Head of caudate nucleus (tissue), 42 donors: ENCODE measurements around the gene SNAPC3.
"Not testable (repeated sequence)": the region's sequence is repeated elsewhere in the genome, so short reads cannot be mapped to it uniquely, and the experiment has no call there.

Source experiments
- DNase-seq, 42 donors: peaks; one replicate each; pipeline versions ENCODE4 v3.0.0 to v3.0.0-alpha.2; 2020 to 2021; ENCODE audit warnings: mixed read lengths in 7 of 42
- intact Hi-C: fragments of 100-400 bp; cut with DNase I; formaldehyde crosslinking; loops from one replicate; pipeline ENCODE4 v1.15.0; 2022

Gene SNAPC3

DNA sequence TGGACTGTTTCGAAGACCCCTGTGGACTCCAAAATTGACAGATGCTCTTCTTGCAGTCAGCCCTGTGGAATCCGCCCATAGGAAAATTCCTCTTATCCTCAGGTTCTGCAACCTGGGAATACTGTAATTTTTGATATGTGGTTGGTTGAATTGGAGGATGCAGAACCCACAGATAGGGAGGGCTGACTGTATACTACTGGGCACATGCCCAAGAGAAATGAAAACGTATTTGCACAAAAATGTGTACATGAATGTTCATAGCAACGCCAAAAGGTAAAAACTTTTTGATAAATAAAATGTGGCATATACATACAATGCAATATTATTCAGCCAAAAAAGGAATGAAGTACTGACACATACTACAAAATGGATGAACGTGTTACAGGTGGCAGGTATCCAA is 1.9 kb upstream of the SNAPC3 start:
- intact Hi-C loops = loop anchor here (5.0 to 10.0 kb wide), 3 partner anchors 87 to 146 kb away; partner anchors contain the start of gene TTC39B
- DNase-seq = no peak

DNA sequence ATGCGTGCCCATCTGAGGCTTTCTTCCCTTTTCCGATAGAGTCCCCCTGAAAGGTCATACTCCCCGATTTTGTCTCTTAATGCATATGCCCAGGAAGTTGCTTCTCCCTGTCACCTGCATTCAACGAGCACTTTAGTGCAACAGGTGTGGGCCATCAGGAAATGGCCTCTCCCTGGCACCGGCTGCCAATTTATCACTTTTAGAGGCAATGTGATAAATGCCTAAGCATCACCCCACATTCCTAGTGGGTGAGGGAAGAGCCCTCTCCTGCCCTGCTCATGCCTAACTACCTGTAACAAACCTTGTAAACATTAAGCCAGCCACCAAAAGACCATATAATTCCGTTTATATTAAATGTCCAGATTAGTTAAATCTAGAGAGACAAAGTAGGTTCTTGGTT is 1.1 kb upstream of the SNAPC3 start:
- intact Hi-C loops = loop anchor here (5.0 to 10.0 kb wide), 3 partner anchors 86 to 147 kb away; partner anchors contain the start of gene TTC39B
- no peak for DNase-seq

DNA sequence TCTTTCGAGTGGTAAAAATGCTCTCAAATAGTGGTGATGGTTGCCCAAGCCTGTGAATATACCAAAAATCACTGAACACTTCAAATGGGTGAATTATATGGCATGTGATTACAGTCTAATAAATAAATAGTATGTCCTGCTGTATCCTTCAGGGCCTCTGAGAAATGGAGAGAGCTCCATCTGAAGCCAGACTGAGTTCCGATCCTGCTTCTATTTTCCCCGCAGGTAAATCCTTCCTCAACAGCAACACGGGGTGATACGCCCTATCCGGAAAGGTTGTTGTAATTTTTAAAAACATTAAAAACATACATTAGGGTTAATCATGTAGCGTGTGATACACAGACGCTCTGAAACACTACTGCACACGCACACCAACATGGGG is 695 bp upstream of the SNAPC3 start:
- intact Hi-C loops = loop anchor here (5.0 to 10.0 kb wide), 3 partner anchors 85 to 147 kb away; partner anchors contain the start of gene TTC39B
- peak in 2 of 42 donors; percentile 3 for DNase-seq

DNA sequence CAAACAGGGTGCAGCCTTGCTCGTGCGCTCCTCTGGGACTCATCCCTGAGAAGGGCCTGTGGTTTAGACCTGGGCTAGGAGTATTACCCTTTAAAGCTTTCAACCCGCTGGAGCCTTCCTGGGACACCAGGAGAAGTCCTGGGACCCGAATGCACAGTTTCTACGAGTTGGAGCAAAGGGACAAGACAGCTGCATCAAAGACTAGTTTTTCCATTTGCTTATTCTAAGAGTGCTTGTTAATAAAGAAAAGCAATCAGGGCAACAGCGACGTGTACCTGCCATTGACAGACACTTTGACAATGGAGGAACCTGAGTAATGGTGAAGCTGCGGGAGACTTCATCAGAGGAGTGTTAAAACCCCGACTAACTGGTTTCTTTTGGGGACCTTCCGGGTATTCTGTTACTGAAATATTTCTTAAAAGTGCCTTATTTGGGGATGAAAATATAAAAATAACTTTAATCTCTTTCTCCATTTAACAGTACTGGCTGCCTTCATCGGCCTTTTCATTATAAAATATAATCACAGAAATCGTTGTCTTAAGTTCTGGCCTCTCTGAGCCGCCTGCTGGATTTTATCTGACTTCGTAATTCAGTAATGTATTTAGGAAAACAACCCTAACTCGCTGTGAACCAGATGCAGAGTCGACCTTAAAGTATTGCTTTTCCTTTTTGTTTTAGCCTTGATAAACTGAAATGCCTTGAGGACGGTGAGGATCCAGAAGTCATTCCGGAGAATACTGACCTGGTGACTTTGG is 732 bp downstream of the SNAPC3 start:
- intact Hi-C loops = loop anchor here (5.0 to 10.0 kb wide), 3 partner anchors 84 to 149 kb away; partner anchors contain the start of gene TTC39B
- DNase-seq = no peak

DNA sequence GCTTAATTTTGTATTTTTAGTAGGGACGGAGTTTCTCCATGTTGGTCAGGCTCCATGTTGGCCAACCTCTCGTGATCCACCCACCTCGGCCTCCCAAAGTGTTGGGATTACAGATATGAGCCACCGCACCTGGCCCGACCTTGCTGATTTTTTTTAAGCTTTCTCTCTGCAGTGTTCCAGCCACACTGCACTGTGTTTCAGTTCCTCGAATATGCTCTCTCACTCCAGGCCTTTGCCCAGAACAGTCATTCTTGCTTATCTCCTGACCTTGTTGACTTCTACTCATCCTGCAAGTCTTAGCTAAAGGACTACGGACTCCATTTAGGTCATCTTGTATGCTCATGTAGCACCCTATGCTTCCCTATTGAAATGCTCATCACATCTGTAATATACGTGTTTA is 3.3 kb downstream of the SNAPC3 start:
- intact Hi-C loops = loop anchor here (10.0 kb wide), 2 partner anchors 121 to 151 kb away; partner anchors contain the start of gene TTC39B
- DNase-seq = no peak

DNA sequence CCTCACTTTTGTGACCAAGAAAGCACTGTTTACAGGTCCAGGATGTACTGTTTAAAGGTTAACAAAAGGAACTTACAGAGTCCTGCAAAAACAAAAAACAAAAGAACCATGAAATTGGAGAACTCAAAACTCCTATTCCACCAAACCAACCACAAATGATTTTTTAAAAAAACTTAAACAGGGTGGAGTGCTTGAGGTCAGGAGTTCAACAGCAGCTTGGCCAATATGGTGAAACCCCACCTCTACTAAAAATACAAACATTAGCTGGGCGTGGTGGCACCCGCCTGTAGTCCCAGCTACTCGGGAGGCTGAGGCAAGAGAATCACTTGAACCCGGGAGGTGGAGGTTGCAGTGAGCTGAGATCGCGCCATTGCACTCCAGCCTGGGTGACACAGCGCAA is 5.0 kb downstream of the SNAPC3 start:
- not testable (repeated sequence) for DNase-seq
- intact Hi-C loops = loop anchor here (10.0 kb wide), 2 partner anchors 123 to 153 kb away; partner anchors contain the start of gene TTC39B

DNA sequence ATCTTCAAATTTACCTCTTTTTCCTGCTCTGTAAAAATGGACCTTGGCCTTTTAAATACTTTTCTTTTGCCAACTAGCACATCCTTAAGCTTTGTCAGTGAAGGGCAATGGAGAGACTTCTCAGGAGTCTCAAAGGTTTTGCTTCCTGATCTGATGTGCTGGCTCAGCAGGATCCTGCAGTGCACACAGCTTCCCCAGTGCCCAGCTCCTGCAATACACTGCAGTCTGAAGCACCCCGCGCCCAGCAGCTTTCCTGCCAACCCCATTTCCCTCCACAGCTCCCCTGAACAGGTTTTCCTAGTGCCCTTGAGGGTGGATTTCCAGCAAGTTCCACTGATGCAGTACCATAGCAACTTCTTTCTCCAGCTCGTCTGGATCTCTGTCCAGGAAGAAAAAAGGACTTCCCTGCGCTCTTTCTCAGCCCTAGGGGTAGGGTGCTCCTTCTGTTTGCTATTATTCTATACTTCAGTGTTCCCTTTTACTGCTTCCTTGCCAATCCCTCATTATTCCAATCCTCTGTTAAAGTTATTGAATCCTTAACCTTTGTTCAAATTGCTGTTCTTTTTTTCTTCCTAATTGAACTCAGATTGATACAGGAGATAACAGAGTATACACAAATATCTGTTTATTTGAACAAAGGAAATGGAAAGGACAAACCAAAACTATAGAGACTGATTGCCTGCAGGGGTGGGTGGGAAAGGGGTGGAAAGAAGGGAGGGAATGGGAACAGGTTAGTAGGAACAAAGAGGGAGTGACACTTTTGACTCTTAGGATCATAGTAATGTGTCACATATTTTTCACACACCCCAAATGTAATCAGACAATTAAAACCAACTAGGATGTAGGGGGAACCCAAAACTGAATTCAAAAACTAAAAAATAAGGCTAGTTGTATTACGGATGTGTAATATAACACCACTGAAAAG is 8.5 kb downstream of the SNAPC3 start:
- intact Hi-C loops = no loop called here
- peak in 22 of 42 donors; percentile 11 to 61 (median 24) for DNase-seq

DNA sequence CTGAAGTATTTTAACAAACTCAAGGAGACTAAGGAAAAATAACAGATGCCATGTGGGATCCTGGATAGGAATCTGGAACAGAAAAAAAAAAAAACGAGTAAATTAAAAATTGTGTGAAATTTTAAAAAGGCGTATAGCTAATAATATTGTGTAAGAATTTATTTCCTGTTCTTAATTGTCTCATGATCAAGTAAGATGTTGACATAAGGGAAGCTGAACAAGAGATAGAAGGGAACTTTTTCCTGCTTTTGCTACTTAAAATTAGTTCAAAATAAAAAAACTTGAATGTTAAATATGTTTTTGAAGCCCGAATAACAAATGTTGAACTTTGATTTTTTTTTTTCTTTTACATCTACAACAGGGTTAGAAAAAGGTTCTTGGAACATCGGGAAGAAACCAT is 10.5 kb downstream of the SNAPC3 start:
- intact Hi-C loops = no loop called here
- no peak for DNase-seq

DNA sequence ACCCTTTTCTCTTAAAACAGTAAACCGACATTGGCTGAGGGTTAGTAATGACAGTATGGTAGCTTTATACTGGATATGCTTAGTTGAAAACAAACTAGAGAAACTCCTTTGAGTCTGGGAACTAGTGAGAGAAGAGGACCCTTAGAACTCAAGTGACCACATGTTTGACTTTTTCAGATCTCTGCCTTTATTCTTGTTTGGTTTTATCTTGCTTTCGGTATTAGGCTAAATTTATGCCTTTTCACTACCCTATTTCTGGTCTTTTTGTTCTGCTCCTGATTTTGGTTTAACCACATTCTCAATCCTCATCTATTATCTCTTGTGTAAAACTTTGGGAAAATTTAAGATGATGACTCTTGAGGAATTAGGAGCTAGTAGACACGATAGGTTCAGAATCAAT is 11.0 kb downstream of the SNAPC3 start:
- intact Hi-C loops = no loop called here
- DNase-seq = no peak

DNA sequence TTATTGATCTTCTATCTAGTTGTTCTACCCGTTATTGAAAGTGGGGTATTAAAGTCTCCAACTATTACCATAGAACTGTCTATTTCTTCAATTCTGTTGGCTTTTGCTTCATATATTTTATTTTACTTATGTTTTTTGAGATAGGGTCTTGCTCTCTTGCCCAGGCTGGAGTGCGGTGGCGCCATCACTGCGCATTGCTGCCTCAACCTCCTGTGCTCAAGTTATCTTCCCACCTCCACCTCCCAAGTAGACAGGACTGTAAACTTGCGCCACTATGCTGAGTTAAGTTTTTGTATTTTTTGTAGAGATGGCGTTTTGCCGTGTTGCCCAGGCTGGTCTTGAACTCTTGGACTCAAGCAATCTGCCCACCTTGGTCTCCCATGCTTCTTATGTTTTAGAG is 16.2 kb downstream of the SNAPC3 start:
- intact Hi-C loops = no loop called here
- no peak for DNase-seq

DNA sequence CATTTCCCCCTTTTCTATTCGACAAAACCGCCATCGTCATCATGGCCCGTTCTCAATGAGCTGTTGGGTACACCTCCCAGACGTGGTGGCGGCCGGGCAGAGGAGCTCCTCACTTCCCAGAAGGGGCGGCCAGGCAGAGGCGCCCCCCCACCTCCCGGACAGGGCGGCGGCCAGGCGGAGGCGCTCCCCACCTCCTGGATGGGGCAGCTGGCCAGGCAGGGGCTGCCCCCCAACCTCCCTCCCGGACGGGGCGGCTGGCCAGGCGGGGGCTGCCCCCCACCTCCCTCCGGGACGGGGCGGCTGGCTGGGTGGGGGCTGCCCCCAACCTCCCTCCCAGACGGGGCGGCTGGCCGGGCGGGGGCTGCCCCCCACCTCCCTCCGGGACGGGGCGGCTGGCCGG is 19.2 kb downstream of the SNAPC3 start:
- intact Hi-C loops, DNase-seq: not testable (repeated sequence)

DNA sequence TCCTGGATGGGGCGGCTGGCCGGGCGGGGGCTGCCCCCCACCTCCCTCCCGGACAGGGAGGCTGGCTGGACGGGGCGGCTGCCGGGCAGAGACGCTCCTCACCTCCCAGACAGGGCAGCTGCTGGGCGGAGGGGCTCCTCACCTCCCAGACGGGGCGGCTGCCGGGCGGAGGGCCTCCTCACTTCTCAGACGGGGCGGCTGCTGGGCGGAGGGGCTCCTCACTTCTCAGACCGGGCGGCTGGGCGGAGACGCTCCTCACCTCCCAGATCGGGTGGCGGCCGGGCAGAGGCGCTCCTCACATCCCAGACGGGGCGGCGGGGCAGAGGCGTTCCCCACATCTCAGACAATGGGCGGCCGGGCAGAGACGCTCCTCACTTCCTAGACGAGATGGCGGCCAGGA is 19.6 kb downstream of the SNAPC3 start:
- DNase-seq, intact Hi-C loops: not testable (repeated sequence)

DNA sequence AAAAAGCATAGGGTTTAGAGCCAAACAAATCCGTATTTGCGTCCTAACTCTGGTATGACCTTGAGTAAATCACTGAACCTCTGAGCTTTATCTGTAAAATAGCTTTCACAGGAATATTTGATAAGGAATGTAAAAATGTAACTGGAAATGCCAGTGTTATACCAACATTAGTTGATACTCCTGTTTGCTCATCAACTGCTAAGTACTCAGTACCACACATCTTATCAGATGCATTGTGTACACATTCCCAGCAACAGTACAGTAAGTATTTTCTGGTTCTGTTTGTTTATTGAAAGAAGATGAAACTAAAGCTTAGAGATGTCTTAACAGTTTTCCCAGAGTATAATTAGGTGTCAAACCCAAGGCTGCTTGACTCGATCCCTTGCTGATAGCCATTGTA is 21.5 kb downstream of the SNAPC3 start:
- intact Hi-C loops = no loop called here
- no peak for DNase-seq

DNA sequence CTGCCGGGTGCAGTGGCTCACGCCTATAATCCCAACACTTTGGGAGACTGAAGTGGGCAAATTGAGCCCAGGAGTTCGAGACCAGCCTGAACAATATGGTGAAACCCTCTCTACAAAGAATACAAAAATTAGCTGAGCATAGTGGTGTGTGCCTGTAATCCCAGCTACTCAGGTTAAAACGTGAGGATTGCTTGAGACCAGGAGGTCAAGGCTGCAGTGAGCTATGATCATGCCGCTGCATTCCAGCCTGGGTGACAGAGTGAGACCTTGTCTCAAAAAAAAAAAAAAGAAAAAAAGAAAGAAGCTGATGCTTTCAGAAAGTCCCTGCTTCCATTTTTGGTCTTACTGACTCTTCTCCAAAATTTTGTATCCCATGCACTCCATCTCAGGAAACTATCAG is 31.3 kb downstream of the SNAPC3 start:
- intact Hi-C loops = no loop called here
- DNase-seq = no peak

DNA sequence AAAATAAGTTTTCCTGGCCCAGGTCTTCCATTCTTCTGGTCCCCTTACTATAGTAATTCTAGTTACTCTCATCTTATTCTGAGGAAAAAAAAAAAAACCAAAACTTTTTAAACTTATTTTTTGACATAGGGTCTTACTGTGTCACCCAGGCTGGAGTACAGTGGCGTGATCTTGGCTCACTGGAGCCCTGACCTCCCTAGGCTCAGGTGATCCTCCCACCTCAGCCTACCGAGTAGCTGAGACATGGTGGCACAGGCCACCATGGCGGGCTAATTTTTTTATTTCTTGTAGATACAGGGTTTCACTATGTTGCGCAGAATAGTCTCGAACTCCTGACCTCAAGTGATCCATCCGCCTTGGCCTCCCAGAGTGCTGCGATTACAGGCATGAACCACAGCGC is 38.4 kb downstream of the SNAPC3 start:
- DNase-seq = no peak
- intact Hi-C loops = no loop called here

DNA sequence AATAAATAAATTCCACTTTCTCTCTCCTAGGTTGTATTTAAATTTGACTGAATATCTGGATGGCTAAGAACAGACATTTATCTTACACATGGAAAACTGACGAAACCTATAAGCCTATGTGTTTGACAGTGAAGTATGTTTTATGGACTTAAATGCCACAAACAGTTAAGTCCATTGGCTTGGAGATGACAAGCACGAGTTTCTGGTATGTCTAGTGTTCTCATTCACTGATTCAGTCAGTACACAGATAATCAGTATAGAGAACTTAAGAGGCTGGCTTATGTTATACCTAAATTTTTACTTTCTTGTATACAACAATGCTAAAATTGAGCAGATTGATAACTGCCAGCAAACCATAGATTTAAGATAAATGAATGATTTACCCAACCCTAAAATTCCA is 38.9 kb downstream of the SNAPC3 start:
- DNase-seq = no peak
- intact Hi-C loops = no loop called here

DNA sequence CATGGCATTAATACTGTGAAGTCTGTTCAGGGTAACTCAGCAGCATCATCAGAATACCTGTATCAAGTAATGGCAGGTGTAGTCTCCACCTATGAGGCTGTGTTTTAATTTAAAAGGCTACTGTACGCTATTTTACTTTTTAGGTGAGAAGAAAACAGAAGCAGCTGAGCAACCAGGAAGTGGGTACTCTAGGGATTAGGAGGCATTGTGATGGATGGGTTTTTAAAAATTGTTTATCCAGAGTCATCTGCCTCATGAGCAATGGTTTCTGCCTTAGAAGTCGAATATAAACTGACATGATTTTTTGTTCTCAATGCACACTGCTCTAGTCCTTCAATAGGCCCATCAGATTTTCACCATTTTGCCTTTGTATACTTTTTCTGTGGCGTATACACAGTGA is 45.5 kb downstream of the SNAPC3 start:
- no peak for DNase-seq
- intact Hi-C loops = no loop called here

DNA sequence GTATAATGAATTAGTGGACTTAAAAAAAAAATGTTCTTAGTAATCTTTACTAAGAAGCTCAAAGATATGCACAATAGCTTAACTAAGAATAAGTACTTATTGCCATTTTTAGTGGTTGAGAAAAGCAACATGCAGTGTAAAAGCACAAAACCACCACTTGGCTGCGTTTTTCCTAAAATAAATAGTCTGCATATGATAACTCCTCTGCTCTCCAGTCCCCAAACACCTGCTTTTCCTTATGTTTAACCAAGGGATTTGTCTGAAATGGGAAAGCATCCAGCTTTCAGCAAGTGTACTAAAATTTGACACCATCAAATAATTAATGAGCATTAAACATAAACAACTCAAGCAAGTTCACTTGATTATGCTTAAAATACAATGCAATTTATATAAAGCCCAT is 46.7 kb downstream of the SNAPC3 start:
- intact Hi-C loops = no loop called here
- DNase-seq = no peak

DNA sequence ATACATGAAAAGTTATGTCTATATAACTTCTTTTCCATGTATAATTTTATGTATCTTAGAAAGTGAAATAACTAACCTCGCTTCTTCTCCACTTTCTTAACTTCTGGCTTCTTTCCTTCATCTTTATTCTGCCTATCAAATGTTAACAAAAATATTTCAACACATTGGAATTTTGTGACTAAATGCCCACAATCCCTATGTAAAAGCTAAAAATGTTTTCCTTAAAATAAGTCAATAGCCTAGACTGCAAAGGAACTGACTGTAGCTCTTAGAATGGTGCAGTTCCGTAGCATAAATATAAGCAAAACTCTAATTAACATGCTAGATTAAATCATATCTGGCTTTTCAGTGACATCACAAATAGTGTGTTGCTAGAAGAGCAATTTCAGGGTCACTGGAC is 47.2 kb downstream of the SNAPC3 start:
- no peak for DNase-seq
- intact Hi-C loops = no loop called here

DNA sequence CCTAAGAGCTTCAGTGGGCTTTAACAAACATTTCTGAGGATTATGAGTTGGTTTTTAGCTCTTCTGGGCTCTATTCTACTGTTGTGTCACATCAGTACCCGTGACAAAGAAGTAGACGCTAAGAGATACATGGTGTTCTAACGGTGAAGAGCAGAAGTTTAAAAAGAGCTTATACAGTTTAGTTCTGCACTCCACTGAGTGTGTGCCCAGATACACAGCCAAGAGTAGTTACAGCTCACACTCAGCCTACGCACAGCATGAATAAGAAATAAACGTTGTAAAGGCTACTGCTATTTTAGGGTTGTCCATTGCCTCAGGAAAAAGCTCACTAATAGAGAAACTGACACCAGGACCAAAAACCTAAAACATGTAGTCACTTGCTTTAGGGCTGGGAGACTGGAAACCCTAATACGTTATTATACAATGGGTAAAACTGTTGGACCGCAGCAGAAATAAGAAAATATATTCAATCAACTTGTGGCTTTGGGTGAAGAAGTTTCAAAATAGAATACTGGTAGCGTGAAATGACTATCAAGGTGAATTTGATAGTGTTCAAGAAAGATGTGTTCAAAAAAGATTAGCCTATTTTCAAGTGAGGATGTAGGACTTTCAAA is 53.4 kb downstream of the SNAPC3 start:
- intact Hi-C loops = no loop called here

More for the DNA sequence above, 53.4 kb downstream of the SNAPC3 start:
- no peak for DNase-seq
